Ramos (cell line): Measurements from ENCODE around the gene ORAI3.

ENCODE experiments used
- in situ Hi-C: fragments of 300-500 bp; cut with MboI; formaldehyde crosslinking; loops from one replicate; pipeline ENCODE4 v1.14.3; 2022; ENCODE audit warnings: low sequenced_read_pairs; ENCODE audit not compliant: unreplicated experiment

ORAI3 gene

DNA sequence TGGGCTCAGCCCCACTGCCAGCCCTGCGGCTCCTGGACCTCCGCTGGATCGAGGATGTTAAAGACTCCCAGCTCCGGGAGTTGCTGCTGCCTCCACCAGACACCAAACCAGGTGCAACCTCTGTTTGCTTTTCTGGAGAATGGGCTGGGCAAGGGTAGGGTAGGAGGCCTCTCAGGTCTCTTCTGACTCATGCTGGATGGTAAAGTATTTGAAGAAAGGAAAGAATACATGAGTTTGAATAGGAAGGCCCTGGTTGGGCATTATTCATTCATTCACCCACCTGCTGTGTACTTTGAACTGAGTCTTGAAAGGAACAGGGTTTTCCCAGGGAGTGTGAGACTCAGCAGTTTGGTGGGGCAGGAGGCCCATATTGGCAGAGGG is 6.5 kb upstream of the ORAI3 start:
- in situ Hi-C loops = no loop called here

DNA sequence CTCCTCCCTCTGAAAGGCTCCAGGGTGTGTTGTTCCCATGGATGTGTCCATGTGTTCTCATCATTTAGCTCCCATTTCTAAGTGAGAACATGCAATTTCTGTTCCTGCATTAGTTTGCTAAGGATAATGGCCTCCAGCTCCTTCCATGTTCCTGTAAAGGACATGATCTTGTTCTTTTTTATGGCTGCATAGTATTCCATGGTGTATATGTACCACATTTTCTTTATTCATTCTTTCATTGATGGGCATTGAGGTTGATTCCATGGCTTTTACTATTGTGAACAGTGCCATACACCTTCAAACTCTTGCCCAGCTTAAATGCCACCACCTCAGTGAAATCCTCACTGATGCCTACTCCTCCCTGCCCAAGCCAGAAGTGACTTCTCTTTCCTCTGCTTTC is 4.5 kb upstream of the ORAI3 start:
- in situ Hi-C loops = no loop called here

DNA sequence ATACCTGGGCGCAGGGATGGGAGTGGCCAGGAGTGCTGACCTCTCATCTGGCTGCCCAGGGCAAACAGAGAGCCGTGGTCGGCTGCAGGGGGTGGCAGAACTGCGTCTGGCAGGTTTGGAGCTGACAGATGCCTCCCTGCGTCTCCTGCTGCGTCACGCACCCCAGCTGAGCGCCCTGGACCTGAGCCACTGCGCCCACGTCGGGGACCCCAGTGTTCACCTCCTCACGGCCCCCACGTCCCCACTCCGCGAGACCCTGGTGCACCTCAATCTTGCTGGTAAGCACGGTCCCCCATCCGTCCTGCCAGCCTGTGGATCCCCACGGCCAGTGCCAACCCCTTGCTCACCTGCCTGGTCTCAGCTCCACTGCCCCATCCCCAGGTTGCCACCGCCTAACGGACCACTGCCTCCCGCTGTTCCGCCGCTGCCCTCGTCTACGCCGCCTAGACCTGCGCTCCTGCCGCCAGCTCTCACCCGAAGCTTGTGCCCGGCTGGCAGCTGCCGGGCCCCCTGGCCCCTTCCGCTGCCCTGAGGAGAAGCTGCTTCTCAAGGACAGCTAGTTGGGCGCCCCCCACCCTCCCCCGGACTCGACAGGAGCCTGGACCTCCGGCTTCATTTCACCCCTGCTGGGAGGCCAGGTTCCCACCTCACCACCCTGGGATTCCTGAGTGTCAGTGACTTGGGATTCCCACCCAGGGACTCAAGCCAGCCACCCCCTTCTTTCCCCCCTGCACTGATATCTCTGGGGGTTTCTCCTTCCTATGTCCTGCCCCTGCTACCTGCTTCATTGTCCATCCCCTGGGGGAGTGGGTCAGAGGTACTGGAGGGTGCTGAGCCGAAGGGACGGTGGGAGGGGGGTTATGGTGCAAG is 2.0 kb upstream of the ORAI3 start:
- in situ Hi-C loops = no loop called here

DNA sequence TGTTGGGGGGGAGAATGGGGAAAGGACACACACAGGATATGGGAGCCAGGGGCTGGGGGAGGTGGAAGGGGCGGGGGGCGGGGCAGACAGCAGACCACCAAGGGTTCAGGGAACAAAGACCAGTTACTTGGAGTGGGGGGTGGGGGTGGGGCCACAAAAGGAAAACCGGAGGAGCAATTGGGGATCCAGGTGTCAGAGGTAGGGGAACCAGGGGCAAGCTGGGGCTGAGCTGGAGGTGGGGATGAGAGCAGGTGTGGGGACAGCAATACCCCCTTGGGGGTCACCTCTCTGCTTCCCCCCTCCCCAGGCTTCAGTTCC is 1.4 kb upstream of the ORAI3 start:
- in situ Hi-C loops = no loop called here

DNA sequence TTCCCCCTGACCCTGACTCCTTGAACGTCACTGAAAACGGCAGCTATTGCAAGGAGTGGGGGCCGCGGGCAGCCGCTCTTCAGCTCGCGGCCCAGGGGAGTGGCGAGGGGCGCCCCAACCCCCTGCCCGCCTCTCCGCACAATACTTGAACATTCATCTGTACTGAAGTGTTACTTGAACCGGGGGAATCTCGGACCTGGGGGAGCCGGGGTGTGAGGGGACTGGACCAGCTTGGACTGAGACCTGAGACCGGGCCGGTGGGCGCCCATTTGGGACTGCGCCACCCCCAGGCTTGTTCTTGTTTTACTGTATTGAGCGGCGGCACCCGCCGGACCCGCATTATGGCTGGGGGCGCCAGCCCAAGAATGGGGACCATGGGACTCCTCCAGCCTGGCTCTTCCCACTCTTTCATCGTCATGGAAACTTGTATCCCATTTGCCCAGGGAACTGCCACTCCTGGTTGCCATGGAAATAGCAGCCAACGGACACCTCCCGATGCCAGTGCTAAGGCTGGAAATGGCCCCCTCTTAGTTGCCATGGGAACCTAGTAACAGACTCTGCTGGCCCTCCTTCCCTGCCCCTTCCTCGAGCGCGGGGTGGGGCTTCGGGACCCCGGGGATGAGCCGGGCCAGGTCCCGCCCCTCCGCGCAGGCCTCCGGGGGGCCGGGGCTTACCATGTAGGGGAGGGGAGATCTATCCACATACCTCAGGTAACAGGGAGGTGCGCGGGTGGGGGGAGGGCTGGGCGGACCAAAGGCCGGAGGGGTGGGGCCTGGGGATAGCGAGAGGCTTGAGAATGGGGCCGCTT is 805 bp upstream of the ORAI3 start:
- in situ Hi-C loops = no loop called here

DNA sequence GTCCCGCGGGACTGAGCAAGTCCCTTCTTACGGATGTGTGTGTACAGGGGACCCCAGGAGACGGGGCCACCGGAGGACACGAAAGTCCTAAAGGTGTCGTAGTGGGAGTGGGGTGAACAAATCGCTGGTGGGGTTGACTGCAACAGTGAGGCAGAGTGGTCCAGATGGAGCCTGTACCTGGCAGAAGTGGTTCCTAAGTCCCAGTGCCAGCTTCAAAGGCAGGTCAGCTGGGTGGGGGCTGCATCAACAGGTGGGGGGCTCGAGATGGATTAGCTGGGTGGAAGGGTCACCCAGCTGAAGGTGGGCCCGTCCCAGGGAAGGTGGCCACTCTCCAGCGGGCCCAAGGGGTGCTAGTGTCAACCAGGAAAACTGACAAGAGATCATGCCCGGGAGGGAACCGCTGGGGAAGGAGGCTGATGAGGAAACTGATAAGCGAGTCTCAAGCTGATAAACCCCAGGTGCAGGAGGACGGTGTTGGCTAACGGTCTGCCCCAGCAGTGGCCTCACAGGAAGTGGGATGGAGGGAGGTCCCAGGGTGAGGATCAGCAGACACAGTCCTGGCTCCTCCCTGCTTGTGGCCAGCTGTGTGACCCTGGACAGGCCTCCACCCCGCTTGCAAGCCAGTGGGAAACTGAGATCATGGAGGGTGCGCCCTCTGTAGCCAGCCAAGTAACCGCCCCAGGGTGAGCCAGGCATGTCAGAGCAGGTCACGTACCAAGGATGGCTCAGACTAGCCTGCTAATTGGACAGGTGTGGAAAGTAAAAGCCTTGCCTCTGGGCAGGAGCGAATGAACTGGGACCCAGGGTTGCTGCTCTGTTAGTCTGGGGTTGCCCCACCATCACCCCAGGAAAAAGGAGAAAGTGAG is 1.0 kb downstream of the ORAI3 start:
- in situ Hi-C loops = loop anchor here (10.0 kb wide), 1 partner anchor 915 kb away; no protein-coding TSS in a partner anchor

DNA sequence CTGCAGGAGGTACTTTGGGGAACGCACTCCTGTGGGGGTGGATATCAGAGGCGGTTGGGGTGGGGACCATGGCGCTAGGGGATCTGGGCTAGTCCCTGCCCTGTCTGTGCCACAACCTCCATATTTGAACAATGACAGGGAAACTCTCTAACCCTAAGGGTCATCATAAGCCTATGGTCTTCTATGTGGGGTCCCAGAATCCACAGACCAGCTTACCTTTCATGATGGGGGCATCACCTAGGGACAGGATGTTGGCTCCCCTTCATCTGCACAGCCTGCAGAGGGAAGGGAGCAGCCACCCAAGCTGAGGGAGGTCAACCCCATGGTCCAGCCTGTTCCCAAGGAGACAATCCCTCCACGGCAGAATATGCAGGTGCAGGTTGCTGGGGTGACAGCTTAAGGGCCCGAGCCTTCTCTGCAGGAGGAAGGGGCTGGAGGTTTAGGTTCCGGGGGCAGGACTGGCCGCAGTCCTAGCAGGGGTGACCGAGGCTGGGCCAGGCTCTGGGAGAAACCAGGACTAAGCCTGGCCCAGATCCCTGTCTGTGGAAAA is 1.7 kb downstream of the ORAI3 start:
- in situ Hi-C loops = loop anchor here (10.0 kb wide), 1 partner anchor 914 kb away; no protein-coding TSS in a partner anchor

DNA sequence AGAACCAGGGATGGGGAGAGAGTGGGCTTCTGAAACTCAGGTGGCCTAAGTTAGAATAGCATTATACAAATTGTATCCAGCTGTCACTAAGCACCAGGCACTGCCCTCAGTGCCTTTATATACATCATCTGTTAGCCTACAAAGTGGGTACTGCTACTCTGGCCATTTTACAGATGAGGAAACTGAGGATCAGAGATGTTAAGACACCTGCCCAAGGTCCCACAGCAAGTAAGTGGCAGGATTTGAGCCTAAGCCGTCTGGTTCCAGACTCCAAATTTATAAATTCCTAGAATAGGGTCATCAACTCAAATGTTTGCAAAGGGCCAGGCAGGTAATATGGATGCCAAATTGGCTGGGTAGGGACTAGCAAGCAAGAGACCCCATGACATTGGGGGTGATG is 2.3 kb downstream of the ORAI3 start:
- in situ Hi-C loops = loop anchor here (10.0 kb wide), 1 partner anchor 914 kb away; no protein-coding TSS in a partner anchor

DNA sequence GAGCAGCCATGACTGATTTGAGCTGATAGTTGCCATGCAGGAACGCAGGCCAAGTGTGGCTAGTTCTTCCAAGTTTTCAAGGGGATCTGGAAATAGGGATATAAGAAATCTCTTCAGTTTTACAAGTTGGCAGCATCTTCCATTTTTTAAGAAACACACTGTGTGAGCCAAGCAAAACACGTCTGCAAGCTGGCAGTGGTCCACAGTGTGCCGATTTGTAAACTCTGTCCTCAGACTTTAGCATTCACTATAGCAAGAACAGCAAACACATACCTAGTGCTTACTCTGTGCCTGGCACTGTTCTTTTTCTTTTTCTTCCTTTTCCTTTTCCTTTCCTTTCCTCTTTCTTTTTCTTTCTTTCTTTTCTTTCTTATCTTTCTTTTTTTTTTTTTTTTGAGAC is 2.9 kb downstream of the ORAI3 start:
- in situ Hi-C loops = loop anchor here (10.0 kb wide), 1 partner anchor 913 kb away; no protein-coding TSS in a partner anchor

DNA sequence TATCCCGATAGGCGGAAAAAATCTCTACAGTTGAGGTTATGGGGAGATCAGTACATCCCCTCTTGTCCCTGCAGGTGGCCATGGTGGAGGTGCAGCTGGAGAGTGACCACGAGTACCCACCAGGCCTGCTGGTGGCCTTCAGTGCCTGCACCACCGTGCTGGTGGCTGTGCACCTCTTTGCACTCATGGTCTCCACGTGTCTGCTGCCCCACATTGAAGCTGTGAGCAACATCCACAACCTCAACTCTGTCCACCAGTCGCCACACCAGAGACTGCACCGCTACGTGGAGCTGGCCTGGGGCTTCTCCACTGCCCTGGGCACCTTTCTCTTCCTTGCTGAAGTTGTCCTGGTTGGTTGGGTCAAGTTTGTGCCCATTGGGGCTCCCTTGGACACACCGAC is 4.2 kb downstream of the ORAI3 start:
- in situ Hi-C loops = loop anchor here (10.0 kb wide), 1 partner anchor 912 kb away; no protein-coding TSS in a partner anchor

DNA sequence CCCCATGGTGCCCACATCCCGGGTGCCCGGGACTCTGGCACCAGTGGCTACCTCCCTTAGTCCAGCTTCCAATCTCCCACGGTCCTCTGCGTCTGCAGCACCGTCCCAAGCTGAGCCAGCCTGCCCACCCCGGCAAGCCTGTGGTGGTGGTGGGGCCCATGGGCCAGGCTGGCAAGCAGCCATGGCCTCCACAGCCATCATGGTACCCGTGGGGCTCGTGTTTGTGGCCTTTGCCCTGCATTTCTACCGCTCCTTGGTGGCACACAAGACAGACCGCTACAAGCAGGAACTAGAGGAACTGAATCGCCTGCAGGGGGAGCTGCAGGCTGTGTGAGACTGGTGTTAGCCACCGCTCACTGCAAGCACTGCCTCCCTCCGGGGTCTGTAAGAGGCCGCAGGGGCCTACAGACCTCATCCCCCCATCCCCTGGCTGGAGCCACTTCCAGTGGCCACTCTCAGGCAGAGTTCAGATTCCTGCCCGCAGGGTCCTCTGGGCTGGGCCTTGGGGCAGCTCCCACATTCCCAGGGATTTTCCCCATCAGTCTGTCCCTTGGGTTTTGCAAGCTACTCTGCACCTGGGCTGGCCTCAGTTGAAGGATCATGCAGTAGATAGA is 4.8 kb downstream of the ORAI3 start:
- in situ Hi-C loops = loop anchor here (10.0 kb wide), 1 partner anchor 911 kb away; no protein-coding TSS in a partner anchor

DNA sequence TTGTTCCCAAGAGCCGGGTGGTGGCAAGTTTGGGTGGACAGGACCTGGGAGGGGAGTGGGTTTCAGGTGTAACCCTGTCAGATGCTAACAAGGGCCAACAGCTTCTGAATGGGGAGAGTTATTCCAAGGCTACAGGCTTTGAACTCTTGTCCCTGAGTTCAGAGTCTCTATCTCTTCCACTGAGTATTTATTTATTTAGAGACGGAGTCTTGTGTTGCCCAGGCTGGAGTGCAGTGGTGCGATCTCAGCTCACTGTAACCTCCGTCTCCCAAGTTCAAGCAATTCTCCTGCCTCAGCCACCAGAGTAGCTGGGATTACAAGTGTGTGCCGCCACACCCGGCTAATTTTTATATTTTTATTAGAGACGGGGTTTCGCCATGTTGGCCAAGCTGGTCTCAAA is 6.1 kb downstream of the ORAI3 start:
- in situ Hi-C loops = loop anchor here (10.0 kb wide), 1 partner anchor 910 kb away; no protein-coding TSS in a partner anchor

DNA sequence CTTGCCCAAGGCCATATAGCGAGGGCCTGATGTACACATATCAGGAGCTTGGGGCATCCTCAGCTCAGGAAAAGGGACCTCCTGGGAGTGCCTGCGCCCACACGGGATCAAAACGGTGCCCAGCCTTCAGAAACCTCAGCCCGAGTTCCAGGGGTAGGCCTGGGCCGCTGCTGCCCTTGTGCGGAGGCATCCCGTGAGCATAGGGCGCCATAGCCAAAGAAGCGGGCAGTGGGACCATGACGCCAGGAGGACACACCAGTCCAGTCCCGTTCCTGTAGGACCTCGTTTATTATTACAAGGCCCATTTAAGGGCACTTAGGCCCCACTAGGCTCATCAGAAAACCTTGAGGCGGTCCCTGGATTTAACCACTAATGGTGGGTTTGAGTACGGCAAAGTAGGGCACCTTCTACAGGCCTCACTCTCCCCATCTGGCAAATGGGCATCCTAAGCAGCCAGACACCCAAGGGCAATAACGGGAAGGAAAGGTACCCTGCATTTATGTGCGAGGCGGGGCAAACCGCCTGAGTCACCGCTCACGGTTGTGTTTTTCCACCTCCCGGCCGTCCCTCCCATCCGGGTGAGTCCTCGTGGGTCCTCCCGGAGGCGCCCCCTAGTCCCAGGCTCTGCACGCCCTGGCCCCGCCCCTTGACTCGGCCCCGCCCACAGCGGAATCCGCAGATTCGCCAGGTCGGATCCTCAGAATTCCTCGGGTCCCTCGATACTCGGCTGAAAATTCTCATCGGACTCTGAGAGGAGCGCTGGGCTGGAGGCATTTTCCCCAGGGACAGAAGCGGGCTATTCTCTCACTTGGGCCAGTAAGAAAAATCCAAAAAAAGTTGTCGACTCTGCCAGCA is 8.0 kb downstream of the ORAI3 start:
- in situ Hi-C loops = loop anchor here (10.0 kb wide), 1 partner anchor 908 kb away; no protein-coding TSS in a partner anchor

DNA sequence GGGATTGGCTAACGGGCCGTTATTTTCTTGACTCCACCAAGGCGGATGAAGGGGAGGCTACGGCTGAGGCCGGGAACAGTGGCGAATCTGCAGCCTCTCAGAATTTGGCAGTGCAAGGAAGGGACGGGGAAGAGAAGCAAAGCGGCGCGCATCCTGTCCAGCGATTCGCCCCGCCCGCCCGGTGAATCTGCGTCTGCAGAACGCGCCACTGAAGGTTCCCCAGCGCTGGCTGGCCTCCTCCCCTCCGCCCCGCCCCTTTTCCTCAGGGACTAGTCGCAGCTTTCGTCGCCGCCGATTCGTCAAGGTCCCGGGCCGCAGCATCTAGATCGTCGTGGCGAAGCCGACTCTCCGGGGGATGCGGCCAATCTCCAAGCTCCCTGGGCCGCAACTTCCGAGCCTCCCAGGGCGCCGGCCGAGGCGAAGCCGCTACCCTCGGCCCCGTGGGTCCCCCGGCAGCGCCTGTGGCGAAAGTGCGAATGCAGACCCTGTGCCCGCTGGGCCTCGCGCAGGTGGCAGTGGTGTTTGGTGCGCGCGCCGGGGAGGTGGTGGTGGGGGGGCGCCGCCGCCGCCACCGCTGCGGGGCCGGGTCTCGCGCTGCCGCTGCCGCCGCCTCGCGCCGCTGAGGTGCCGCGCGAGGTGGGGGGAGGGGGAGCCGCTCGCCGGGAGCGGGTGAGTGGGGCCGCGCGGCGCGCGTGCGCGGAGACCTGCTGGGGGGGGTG is 8.7 kb downstream of the ORAI3 start, which contains the start of gene SETD1A:
SETD1A (plus strand) TSS at position 299 of the 719 bp plus-strand sequence. CDS start 978 bp downstream, outside the sequence.
- in situ Hi-C loops = loop anchor here (10.0 kb wide), 1 partner anchor 907 kb away; no protein-coding TSS in a partner anchor

DNA sequence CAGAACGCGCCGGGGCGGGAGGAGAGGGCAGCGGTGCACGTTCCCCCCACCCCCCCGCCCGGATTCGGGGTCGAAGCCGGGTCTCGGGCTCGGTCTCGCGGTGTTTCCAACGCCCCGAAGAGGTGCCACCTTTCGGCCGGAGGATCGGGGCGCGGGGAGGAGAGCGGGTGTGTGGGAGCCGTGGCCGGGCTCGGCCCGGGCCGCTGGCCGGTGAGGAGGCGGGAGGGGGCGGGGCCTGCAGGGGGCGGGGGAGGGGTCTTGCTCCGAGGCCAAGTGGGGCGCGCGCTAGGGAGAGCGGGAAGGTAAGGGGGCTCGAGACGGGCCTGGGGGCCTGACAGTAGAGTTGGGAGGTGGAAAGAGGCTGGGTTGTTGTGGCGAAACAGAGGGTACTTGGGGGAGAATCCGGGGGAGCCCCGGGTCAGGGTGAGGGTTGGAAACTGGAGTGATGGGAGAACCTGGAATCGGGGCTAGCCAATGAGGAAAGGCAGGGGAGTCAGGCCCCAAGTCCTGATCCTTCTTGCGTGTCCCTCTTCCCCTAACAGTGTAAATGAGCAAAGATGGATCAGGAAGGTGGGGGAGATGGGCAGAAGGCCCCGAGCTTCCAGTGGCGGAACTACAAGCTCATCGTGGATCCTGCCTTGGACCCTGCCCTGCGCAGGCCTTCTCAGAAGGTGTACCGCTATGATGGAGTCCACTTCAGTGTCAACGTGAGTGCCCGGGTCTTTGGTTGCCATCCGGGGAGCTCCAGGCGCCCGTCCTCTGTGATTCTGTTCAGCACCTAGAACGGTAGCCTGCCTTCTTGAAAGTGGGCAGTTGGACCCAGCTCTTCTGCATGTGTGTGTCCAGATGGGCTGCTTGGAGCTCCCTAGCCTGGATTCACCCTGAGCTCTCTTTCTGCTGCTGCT is 9.6 kb downstream of the ORAI3 start:
- in situ Hi-C loops = loop anchor here (10.0 kb wide), 1 partner anchor 906 kb away; no protein-coding TSS in a partner anchor

DNA sequence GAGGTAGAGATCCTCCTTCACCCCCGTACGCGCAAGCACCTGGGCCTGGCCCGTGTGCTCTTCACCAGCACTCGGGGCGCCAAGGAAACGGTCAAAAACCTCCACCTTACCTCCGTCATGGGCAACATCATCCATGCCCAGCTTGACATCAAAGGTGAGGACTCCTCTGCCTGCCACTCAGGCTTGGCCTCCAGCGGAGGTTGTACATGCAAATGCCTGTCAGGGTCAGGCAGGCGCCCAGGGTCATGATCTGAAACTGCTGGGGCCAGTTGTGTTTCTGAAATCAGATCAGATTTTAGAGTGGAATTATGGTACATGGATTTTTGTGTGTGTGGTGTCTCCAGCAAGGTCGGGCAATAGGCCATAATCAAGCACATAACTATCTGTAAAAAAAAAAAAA is 12.5 kb downstream of the ORAI3 start:
- in situ Hi-C loops = no loop called here
